Breast epithelium (tissue), 3 donors: ENCODE data around the gene RPL29.

Experiments used
- CTCF ChIP-seq, 3 donors: fragments of 450-650 bp; IDR thresholded peaks; one replicate each; pipeline ENCODE4 v1.5.1; 2016 to 2017; ENCODE audit warnings: antibody characterized with exemption in 3 of 3, mild to moderate bottlenecking in 3 of 3, moderate library complexity in 3 of 3
- POLR2AphosphoS5 ChIP-seq, 3 donors: sonication (generic); formaldehyde crosslinking; IDR thresholded peaks; one replicate each; pipeline ENCODE4 v1.6.1; 2017; ENCODE audit warnings: antibody characterized with exemption in 3 of 3

- TF ChIP-seq CTCF (IDR thresholded peaks at IDR 0.05) (peak; percentile 82 to 96 (median 95)), POLR2AphosphoS5 (IDR thresholded peaks at IDR 0.05) (peak in 2 of 3 donors; percentile 16 to 22)
Observed at GRCh38 chr3:52001443-52001974, 5.8 kb upstream of the RPL29 start.
